Transverse colon (tissue), 4 donors: Measurements from ENCODE around the gene KRTAP9-2.
"Not testable (repeated sequence)": the region's sequence is repeated elsewhere in the genome, so short reads cannot be mapped to it uniquely, and the experiment has no call there.

Source experiments
- CTCF ChIP-seq, 5 experiments: fragments of 200-600 bp in 3 of 5; fragments of 450-650 bp in 2 of 5; sonication (generic) in 3 of 5; IDR thresholded peaks; 1 replicate in 2 of 5; 2 replicates in 3 of 5; pipeline ENCODE4 v1.5.1; 2016 to 2017; ENCODE audit warnings: antibody characterized with exemption in 5 of 5, inconsistent platforms in 3 of 5, mild to moderate bottlenecking in 2 of 5, moderate library complexity in 1 of 5
- EP300 ChIP-seq: sonication (generic); formaldehyde crosslinking; IDR thresholded peaks from one replicate; pipeline ENCODE4 v1.6.1; 2017; ENCODE audit warnings: antibody characterized with exemption, low read depth
- POLR2A ChIP-seq: fragments of 450-650 bp; IDR thresholded peaks from one replicate; pipeline ENCODE4 v1.6.1; 2016; ENCODE audit warnings: antibody characterized with exemption, mild to moderate bottlenecking, moderate library complexity
- POLR2AphosphoS5 ChIP-seq, 3 donors: sonication (generic); formaldehyde crosslinking; IDR thresholded peaks; one replicate each; pipeline ENCODE4 v1.6.1; 2016; ENCODE audit warnings: antibody characterized with exemption in 3 of 3

- not testable (repeated sequence) for TF ChIP-seq CTCF (IDR thresholded peaks at IDR 0.05); POLR2A; EP300; POLR2AphosphoS5 (IDR thresholded peaks at IDR 0.05)
Measured at GRCh38 chr17:41249637-41250240, 23.3 kb downstream of the KRTAP9-2 start, which contains the start of gene KRTAP9-4.
